ENCODE data around the gene CCDC183. TPM values are rescaled to one million over a fixed set of nuclear protein-coding genes. Genes with fewer than 3 reads are reported as not detected.
"Not testable (repeated sequence)": the region's sequence is repeated elsewhere in the genome, so short reads cannot be mapped to it uniquely, and the experiment has no call there.

CCDC183 gene
- polyA plus RNA-seq, 1 donor: 27.4 TPM

DNA sequence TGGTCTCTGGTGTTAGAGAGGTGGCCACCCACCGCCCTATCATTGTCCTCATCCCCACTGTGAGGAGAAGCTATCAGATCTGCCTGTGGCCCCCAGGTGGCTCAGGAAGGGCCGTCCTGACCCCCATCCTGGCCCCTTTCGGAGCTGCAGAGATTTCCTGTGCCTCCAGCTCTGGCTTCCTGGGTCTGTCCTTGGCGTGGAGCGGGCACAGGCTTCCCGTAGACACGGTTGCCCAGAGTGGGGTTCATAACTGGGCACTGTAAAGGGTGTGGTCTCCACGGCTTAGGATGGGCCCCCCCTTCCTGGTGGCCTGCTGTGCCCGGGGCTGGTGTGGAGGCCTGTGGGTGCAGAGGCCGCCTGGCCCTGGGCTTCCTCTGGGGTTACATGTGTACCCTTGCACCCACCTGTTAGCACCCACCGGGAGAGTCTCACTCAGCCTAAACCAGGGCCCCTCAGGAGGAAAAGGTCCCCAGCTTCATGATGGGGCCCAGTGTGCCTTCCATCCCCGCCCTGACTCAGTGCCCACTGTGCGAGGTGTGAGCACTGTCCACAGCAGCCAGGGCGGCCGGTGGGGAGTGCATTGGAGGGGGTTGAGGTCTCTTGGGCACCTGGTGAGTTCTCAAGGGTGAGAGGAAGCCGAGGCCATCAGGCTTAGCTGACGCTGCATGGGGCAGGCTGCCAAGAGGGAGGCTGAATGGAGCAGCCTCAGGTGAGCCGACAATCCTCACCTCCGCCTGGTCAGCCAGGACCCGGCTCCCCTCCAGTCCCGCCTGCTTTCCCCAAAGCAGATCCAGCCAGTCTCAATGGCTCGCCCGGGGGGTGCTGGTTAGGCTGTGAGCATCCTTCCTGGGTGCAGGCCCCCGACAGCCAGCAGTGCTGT lies 30.8 kb downstream of the CCDC183 start:
- Histone ChIP-seq H3K4me1 (ENCODE audit: control insufficient read depth, insufficient read depth, low read length) (no peaks in the 10 kb centered on the region), H3K27me3 (ENCODE audit: control insufficient read depth, insufficient read depth, low read length) (no peaks in the 10 kb centered on the region), H3K27ac (ENCODE audit: low read length) (no peak overlapping the region), H3K36me3 (ENCODE audit: control insufficient read depth, insufficient read depth, low read length) (peaks cover 89% of the 10 kb centered on the region), H3K4me3 (ENCODE audit: low read length) (no peak overlapping the region), H3K9me3 (ENCODE audit: control insufficient read depth, low read depth, low read length) (no peaks in the 10 kb centered on the region)
- WGBS (ENCODE audit: insufficient coverage, low lambda C conversion rate): no CpG with 5 or more reads among the region's 24 CpGs
- DNase-seq: no peak

DNA sequence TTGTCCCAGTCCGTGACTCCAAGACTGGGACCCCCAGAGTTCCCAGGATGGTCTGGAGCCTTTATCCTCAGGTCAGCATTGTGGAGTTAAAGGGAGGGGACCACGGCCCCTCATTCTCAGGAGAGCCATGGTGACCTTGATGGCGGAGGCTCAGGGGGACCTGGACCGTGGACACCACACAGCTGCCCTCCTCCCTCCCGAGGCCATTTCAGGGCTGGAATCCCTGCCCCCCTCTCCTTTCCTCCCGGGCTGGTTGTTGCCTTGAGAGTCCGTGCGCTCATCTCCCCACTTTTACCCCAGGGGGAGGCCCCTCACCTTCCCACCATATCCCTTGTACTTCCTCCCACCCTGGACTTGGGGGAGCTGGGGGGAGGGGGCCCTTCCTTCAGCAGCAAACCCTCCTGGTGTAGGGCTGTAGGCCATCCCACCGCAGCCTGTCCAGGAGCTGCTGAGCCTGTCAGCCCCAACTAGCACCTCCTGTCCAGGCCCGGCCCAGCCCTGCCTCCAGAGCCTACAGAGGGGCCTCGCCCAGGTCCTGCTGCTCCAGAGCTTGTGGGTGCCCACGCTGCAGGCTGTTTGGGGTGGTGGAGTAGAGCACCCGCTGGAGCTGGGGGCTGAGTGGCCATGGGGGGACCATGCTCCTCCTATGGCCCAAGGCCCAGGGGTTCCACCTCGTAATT lies 31.8 kb downstream of the CCDC183 start:
- Histone ChIP-seq H3K36me3 (ENCODE audit: control insufficient read depth, insufficient read depth, low read length) (peaks cover 96% of the 10 kb centered on the region), H3K27ac (ENCODE audit: low read length) (no peak overlapping the region), H3K4me1 (ENCODE audit: control insufficient read depth, insufficient read depth, low read length) (no peaks in the 10 kb centered on the region), H3K9me3 (ENCODE audit: control insufficient read depth, low read depth, low read length) (no peaks in the 10 kb centered on the region), H3K27me3 (ENCODE audit: control insufficient read depth, insufficient read depth, low read length) (no peaks in the 10 kb centered on the region), H3K4me3 (ENCODE audit: low read length) (no peak overlapping the region)
- no CpG with 5 or more reads among the region's 14 CpGs for WGBS (ENCODE audit: insufficient coverage, low lambda C conversion rate)
- DNase-seq: no peak

DNA sequence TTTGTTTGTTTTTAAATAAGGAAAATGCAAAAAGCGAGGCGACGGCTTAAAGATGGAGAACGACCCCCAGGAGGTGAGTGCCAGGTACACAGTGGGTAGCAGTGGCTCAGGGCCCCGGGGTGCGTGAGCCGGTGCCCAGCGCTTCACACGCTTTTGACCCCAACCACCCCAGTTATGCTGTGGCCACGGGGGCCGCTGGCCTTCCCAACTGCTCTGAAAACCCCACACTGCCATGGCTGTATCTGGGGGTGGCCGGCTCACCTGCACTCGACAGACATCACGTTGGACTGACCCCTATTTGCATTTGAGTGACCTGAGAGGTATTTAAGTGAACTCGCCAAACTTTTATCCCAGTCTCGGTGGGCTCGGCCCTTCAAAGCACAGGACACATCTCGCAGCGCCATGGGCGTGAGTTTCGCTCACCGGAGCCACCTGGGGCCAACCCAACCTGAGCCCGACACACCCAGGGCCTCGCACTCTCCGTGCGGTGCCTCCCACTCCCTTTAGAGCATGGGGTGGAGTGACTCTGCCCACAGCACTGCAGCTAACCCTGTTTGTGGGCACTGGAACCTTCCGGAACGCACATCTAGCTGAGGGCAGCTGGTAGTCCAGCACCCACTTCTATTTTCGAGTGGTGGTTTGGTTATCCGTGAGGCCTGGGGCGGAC lies 32.5 kb downstream of the CCDC183 start:
- Histone ChIP-seq H3K9me3 (ENCODE audit: control insufficient read depth, low read depth, low read length) (no peaks in the 10 kb centered on the region), H3K27ac (ENCODE audit: low read length) (no peak overlapping the region), H3K4me3 (ENCODE audit: low read length) (no peak overlapping the region), H3K27me3 (ENCODE audit: control insufficient read depth, insufficient read depth, low read length) (no peaks in the 10 kb centered on the region), H3K4me1 (ENCODE audit: control insufficient read depth, insufficient read depth, low read length) (no peaks in the 10 kb centered on the region), H3K36me3 (ENCODE audit: control insufficient read depth, insufficient read depth, low read length) (peaks cover 93% of the 10 kb centered on the region)
- DNase-seq: no peak
- WGBS (ENCODE audit: insufficient coverage, low lambda C conversion rate): 96% methylated on average over 4 of the region's 31 CpGs

DNA sequence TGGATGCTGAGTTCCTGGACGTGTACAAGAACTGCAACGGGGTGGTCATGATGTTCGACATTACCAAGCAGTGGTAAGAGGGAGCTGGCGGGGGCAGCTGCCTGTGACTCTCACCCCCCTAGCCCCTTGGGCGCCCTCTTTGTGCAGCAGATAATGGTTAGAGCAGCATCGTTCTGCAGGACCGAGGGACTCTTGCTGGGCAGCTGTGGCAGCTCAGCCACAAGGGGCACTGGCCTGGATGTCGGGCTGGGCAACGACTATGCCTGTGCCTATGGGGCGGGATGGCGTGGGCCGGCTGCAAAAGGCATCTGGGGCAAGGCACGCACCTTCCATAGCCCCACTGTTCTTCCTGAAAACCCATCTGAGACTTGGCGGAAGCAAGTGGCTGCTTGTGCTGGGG lies 33.3 kb downstream of the CCDC183 start:
- Histone ChIP-seq H3K4me1 (ENCODE audit: control insufficient read depth, insufficient read depth, low read length) (no peaks in the 10 kb centered on the region), H3K4me3 (ENCODE audit: low read length) (no peak overlapping the region), H3K9me3 (ENCODE audit: control insufficient read depth, low read depth, low read length) (no peaks in the 10 kb centered on the region), H3K27ac (ENCODE audit: low read length) (no peak overlapping the region), H3K27me3 (ENCODE audit: control insufficient read depth, insufficient read depth, low read length) (no peaks in the 10 kb centered on the region), H3K36me3 (ENCODE audit: control insufficient read depth, insufficient read depth, low read length) (peaks cover 91% of the 10 kb centered on the region)
- DNase-seq: no peak
- WGBS (ENCODE audit: insufficient coverage, low lambda C conversion rate): no CpG with 5 or more reads among the region's 14 CpGs

DNA sequence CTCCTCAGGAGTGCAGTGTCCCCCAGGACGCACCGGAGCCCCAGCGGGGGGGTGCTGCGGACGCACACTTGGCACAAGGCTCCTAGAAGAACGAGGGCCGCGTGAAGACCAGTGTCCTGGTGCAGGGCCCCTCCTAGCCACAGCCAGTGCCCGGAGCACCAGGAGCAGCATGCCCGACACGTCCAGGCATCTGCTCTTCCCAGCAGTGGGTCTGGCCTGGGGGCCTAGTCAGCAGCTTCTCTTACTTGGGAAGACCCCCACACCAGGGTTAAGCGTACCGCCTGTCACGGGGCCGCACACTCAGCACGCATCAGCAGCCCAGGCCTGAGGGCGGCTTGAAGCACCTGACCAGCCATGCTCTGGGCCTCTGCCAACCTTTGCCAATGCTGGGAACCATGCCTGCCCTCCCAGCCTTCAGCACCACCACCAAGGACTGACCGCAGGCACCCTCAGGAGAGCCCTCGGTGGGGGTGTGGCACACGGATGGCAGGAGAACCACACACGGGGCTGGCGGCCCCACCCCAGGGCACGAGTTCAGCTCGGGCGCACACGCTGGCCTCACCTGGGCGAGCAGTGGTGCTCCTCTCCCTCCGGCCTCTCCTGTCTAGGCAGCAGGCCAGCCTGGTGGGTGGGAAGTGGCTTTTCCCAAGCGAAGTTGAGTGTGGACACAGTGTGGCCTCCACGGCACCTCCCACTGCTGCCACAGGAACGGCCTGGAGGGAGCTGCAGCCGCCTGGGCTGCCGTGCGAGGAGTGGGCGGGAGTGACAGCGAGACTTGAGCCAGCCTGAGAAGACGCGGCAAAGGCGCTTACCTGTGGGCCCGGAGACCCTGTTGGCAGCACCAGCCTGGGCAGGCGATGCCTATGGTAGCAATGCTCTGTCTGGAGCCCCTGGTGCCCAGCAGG lies 34.1 kb downstream of the CCDC183 start:
- peaks cover 85% of the 10 kb centered on the region for H3K36me3 ChIP-seq (ENCODE audit: control insufficient read depth, insufficient read depth, low read length)
- no peaks in the 10 kb centered on the region for H3K4me1 ChIP-seq (ENCODE audit: control insufficient read depth, insufficient read depth, low read length)
- no peaks in the 10 kb centered on the region for H3K9me3 ChIP-seq (ENCODE audit: control insufficient read depth, low read depth, low read length)
- no peak overlapping the region for H3K4me3 ChIP-seq (ENCODE audit: low read length)
- WGBS (ENCODE audit: insufficient coverage, low lambda C conversion rate): no CpG with 5 or more reads among the region's 41 CpGs
- no peak overlapping the region for H3K27ac ChIP-seq (ENCODE audit: low read length)
- no peak for DNase-seq
- no peaks in the 10 kb centered on the region for H3K27me3 ChIP-seq (ENCODE audit: control insufficient read depth, insufficient read depth, low read length)

GRCh38 chr9:136831002-136831719 lies 35.0 kb downstream of the CCDC183 start:
- Histone ChIP-seq H3K9me3 (ENCODE audit: control insufficient read depth, low read depth, low read length) (no peaks in the 10 kb centered on the region), H3K36me3 (ENCODE audit: control insufficient read depth, insufficient read depth, low read length) (peaks cover 85% of the 10 kb centered on the region), H3K4me1 (ENCODE audit: control insufficient read depth, insufficient read depth, low read length) (no peaks in the 10 kb centered on the region), H3K27me3 (ENCODE audit: control insufficient read depth, insufficient read depth, low read length) (no peaks in the 10 kb centered on the region), H3K27ac (ENCODE audit: low read length) (no peak overlapping the region), H3K4me3 (ENCODE audit: low read length) (no peak overlapping the region)
- no peak for DNase-seq
- no CpG with 5 or more reads among the region's 30 CpGs for WGBS (ENCODE audit: insufficient coverage, low lambda C conversion rate)

DNA sequence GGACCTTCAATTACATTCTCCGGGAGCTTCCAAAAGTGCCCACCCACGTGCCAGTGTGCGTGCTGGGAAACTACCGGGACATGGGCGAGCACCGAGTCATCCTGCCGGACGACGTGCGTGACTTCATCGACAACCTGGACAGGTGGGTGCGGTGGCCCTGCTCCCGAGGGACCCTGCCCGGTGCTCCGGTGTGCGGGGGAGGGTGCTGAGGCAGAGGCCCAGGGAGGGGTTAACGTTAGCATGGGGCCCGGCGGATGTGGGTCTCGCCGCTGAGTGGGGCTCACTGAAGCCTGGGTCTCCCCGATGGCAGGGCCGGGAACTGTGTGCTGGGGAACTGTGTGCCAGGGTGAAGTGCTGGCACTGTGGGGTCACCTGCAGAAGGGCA lies 35.6 kb downstream of the CCDC183 start:
- no peak overlapping the region for H3K4me3 ChIP-seq (ENCODE audit: low read length)
- peaks cover 85% of the 10 kb centered on the region for H3K36me3 ChIP-seq (ENCODE audit: control insufficient read depth, insufficient read depth, low read length)
- no peaks in the 10 kb centered on the region for H3K27me3 ChIP-seq (ENCODE audit: control insufficient read depth, insufficient read depth, low read length)
- no peaks in the 10 kb centered on the region for H3K4me1 ChIP-seq (ENCODE audit: control insufficient read depth, insufficient read depth, low read length)
- no peak overlapping the region for H3K27ac ChIP-seq (ENCODE audit: low read length)
- DNase-seq: no peak
- no peaks in the 10 kb centered on the region for H3K9me3 ChIP-seq (ENCODE audit: control insufficient read depth, low read depth, low read length)
- WGBS (ENCODE audit: insufficient coverage, low lambda C conversion rate): no CpG with 5 or more reads among the region's 23 CpGs

- DNase-seq: no peak
- Histone ChIP-seq H3K27ac (ENCODE audit: low read length) (no peak overlapping the region), H3K27me3 (ENCODE audit: control insufficient read depth, insufficient read depth, low read length) (no peaks in the 10 kb centered on the region), H3K4me3 (ENCODE audit: low read length) (no peak overlapping the region), H3K9me3 (ENCODE audit: control insufficient read depth, low read depth, low read length) (no peaks in the 10 kb centered on the region), H3K36me3 (ENCODE audit: control insufficient read depth, insufficient read depth, low read length) (peaks cover 79% of the 10 kb centered on the region), H3K4me1 (ENCODE audit: control insufficient read depth, insufficient read depth, low read length) (no peaks in the 10 kb centered on the region)
- WGBS (ENCODE audit: insufficient coverage, low lambda C conversion rate): no CpG with 5 or more reads among the region's 9 CpGs
These were observed 36.4 kb downstream of the CCDC183 start for GRCh38 chr9:136832581-136832980.

- no CpG with 5 or more reads among the region's 16 CpGs for WGBS (ENCODE audit: insufficient coverage, low lambda C conversion rate)
- peaks cover 78% of the 10 kb centered on the region for H3K36me3 ChIP-seq (ENCODE audit: control insufficient read depth, insufficient read depth, low read length)
- not testable (repeated sequence) for H3K4me1 ChIP-seq (ENCODE audit: control insufficient read depth, insufficient read depth, low read length); H3K27ac ChIP-seq (ENCODE audit: low read length); H3K27me3 ChIP-seq (ENCODE audit: control insufficient read depth, insufficient read depth, low read length); DNase-seq; H3K4me3 ChIP-seq (ENCODE audit: low read length); H3K9me3 ChIP-seq (ENCODE audit: control insufficient read depth, low read depth, low read length)
These were observed 37.4 kb downstream of the CCDC183 start for GRCh38 chr9:136833381-136834048.
